ENCODE data around the gene EIF4B. TPM values are rescaled to one million over a fixed set of nuclear protein-coding genes. Genes with fewer than 3 reads are reported as not detected.

Gene EIF4B
- total and polyA plus RNA-seq, 2 of the 13 experiments (the other 11 are each of a cell fraction or from before 2014, with no cell fraction given): 416 to 548 TPM

- TF ChIP-seq AFF4 (CRISPR knock-in tag; IDR thresholded peaks at IDR 0.05) (no peak), SALL2 (CRISPR knock-in tag; IDR thresholded peaks at IDR 0.05) (no peak), YY1 (IDR thresholded peaks at IDR 0.05; ENCODE audit: insufficient read depth, insufficient replicate concordance, low read depth, low read length) (no peak), TSC22D2 (CRISPR knock-in tag; IDR thresholded peaks at IDR 0.05; ENCODE audit: borderline replicate concordance) (no peak), KDM2A (CRISPR knock-in tag; IDR thresholded peaks at IDR 0.05; ENCODE audit: borderline replicate concordance, low read depth) (peak; percentile 79), ZNF552 (CRISPR knock-in tag; IDR thresholded peaks at IDR 0.05; ENCODE audit: borderline replicate concordance) (no peak), GTF2F1 (IDR thresholded peaks at IDR 0.05; ENCODE audit: low read length) (no peak), MYC (CRISPR knock-in tag; IDR thresholded peaks at IDR 0.05; ENCODE audit: borderline replicate concordance) (no peak), SP5 (CRISPR knock-in tag; IDR thresholded peaks at IDR 0.05; ENCODE audit: borderline replicate concordance, low read depth) (0 out of 2 replicates have a peak, but pooled peaks have one; percentile 8), MIER2 (CRISPR knock-in tag; IDR thresholded peaks at IDR 0.05) (no peak), CHD4 (IDR thresholded peaks at IDR 0.05; ENCODE audit: borderline replicate concordance, low read length) (no peak), HCFC1 (IDR thresholded peaks at IDR 0.05; ENCODE audit: low read depth, low read length) (no peak), MBNL3 (CRISPR knock-in tag; conservative IDR thresholded peaks at IDR 0.05) (no peak), IKZF4 (CRISPR knock-in tag; IDR thresholded peaks at IDR 0.05; ENCODE audit: borderline replicate concordance, low read depth, not compliant biosample characterization) (no peak), ERF (CRISPR knock-in tag; IDR thresholded peaks at IDR 0.05) (no peak), TBL1XR1 (IDR thresholded peaks at IDR 0.05; ENCODE audit: borderline replicate concordance, low read length, partially characterized antibody) (no peak), FOXO1 (CRISPR knock-in tag; IDR thresholded peaks at IDR 0.05) (no peak), ZBTB7B (CRISPR knock-in tag; IDR thresholded peaks at IDR 0.05) (0 out of 2 replicates have a peak, but pooled peaks have one; percentile 29), RBFOX2 (IDR thresholded peaks at IDR 0.05; ENCODE audit: low read depth, low read length) (peak; percentile 65), HINFP (CRISPR knock-in tag; IDR thresholded peaks at IDR 0.05; ENCODE audit: low read depth) (no peak)
- TF ChIP-seq, protein P1, sequence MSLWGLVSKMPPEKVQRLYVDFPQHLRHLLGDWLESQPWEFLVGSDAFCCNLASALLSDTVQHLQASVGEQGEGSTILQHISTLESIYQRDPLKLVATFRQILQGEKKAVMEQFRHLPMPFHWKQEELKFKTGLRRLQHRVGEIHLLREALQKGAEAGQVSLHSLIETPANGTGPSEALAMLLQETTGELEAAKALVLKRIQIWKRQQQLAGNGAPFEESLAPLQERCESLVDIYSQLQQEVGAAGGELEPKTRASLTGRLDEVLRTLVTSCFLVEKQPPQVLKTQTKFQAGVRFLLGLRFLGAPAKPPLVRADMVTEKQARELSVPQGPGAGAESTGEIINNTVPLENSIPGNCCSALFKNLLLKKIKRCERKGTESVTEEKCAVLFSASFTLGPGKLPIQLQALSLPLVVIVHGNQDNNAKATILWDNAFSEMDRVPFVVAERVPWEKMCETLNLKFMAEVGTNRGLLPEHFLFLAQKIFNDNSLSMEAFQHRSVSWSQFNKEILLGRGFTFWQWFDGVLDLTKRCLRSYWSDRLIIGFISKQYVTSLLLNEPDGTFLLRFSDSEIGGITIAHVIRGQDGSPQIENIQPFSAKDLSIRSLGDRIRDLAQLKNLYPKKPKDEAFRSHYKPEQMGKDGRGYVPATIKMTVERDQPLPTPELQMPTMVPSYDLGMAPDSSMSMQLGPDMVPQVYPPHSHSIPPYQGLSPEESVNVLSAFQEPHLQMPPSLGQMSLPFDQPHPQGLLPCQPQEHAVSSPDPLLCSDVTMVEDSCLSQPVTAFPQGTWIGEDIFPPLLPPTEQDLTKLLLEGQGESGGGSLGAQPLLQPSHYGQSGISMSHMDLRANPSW (CRISPR knock-in tag; IDR thresholded peaks at IDR 0.05; ENCODE audit: borderline replicate concordance): no peak
- TF ChIP-seq, protein P2, sequence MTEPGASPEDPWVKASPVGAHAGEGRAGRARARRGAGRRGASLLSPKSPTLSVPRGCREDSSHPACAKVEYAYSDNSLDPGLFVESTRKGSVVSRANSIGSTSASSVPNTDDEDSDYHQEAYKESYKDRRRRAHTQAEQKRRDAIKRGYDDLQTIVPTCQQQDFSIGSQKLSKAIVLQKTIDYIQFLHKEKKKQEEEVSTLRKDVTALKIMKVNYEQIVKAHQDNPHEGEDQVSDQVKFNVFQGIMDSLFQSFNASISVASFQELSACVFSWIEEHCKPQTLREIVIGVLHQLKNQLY (CRISPR knock-in tag; IDR thresholded peaks at IDR 0.05): no peak
Measured at GRCh38 chr12:53046655-53047220, 40.5 kb downstream of the EIF4B start (continued).
